GM15510 (cell line): ENCODE results near the gene ISLR.

Source experiments
- POLR2A ChIP-seq: IDR thresholded peaks from 3 replicates; pipeline ENCODE4 v1.6.1; 2011; ENCODE audit warnings: borderline replicate concordance; ENCODE audit not compliant: insufficient read length; ENCODE audit errors: extremely low read depth

The ISLR gene

DNA sequence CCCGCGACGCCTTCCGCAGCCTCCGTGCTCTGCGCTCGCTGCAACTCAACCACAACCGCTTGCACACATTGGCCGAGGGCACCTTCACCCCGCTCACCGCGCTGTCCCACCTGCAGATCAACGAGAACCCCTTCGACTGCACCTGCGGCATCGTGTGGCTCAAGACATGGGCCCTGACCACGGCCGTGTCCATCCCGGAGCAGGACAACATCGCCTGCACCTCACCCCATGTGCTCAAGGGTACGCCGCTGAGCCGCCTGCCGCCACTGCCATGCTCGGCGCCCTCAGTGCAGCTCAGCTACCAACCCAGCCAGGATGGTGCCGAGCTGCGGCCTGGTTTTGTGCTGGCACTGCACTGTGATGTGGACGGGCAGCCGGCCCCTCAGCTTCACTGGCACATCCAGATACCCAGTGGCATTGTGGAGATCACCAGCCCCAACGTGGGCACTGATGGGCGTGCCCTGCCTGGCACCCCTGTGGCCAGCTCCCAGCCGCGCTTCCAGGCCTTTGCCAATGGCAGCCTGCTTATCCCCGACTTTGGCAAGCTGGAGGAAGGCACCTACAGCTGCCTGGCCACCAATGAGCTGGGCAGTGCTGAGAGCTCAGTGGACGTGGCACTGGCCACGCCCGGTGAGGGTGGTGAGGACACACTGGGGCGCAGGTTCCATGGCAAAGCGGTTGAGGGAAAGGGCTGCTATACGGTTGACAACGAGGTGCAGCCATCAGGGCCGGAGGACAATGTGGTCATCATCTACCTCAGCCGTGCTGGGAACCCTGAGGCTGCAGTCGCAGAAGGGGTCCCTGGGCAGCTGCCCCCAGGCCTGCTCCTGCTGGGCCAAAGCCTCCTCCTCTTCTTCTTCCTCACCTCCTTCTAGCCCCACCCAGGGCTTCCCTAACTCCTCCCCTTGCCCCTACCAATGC is 2.0 kb downstream of the ISLR start:
- no peak for TF ChIP-seq POLR2A

DNA sequence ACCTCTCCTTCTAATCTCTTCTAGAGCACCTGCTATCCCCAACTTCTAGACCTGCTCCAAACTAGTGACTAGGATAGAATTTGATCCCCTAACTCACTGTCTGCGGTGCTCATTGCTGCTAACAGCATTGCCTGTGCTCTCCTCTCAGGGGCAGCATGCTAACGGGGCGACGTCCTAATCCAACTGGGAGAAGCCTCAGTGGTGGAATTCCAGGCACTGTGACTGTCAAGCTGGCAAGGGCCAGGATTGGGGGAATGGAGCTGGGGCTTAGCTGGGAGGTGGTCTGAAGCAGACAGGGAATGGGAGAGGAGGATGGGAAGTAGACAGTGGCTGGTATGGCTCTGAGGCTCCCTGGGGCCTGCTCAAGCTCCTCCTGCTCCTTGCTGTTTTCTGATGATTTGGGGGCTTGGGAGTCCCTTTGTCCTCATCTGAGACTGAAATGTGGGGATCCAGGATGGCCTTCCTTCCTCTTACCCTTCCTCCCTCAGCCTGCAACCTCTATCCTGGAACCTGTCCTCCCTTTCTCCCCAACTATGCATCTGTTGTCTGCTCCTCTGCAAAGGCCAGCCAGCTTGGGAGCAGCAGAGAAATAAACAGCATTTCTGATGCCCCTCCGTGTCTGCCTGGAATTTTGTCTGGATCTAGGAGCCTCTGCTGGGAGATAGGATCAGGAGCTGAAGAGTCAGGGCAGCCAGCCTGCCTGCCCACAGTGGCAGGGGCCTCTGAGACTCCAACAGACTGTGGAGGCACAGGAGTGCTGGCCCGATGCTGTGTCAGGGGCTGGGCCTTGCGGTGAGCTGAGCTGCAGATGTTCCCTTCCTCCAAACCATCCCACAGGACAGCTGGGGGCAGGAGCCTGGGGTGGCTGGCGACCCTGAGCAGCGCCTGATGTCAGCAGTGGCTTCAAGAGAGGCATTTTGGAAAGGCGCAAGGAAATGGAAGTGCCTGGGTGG is 3.0 kb downstream of the ISLR start:
- no peak for TF ChIP-seq POLR2A

- TF ChIP-seq POLR2A = no peak
Measured at GRCh38 chr15:74178326-74179100, 5.0 kb downstream of the ISLR start.

- TF ChIP-seq POLR2A = no peak
Measured at GRCh38 chr15:74179101-74179841, 5.8 kb downstream of the ISLR start.

DNA sequence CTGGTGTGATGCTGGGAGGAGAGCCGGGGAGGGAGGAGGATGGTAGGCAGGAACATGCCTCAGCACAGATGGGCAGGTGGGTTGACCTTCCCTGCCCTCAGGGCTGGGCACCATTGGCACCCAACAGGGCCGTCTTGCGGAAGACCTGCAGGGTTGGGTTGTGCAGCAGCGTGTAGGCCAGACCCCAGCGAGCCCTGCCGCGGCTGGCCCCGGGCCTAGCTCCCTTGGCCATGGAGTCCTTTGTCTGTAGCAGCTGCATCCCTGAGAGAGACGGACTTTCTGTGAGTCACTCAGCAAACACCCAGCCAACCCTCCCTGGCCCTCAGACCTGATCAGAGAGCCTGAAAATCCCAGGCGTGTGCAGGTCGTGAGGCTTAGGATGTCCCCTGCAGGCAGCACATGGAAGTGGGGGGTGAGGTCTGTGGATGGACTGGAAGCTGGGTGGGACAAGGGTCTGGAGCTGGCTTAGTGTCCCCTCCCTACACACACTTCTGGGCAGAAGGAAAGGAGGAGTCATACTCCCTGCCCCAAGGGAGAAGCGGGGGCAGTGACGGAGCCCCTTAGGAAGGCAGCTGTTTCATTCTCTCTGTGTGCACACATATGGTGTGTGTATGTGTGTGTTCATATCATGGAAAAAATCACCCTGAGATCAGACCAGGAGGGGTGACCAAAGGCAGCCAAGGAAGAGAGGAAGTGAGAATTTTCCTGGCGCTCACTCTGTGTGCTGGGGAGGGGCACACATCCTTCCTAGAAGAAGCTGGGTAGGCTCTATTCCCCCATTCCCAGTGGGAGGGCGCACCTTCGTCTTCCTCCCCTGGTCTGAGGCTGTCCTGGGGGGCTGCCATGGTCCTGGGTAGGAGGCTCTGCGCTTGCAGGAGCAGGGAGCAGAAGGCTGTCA is 6.7 kb downstream of the ISLR start:
- TF ChIP-seq POLR2A = no peak

GRCh38 chr15:74180881-74181602 is 7.5 kb downstream of the ISLR start:
- TF ChIP-seq POLR2A = no peak

GRCh38 chr15:74182131-74182530 is 8.6 kb downstream of the ISLR start:
- TF ChIP-seq POLR2A = no peak

DNA sequence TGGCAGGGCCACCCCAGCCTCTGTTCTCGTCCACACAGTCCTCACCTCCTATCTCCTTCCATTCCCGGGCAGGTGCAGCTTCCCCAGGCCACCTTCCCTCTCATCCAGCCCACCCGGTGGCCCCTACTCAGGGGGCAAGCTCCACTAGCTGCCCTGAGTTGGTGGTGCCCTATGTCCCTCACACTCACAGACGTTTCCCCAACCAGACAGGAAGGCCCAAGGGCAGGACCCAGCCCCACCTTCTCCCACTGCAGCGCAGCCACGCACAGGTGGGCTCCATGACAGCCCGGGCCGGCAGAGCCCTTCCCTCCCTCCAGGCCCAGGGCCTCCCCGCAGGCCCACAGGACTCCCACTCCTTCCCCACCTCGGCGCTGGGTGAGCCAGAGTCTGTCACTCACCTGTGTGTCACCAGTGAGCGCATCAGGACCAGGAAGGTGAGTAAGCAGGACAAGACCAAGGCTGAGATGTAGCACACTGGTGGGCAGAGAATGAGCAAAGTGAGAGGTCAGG is 11.1 kb downstream of the ISLR start:
- no peak for TF ChIP-seq POLR2A

GRCh38 chr15:74185710-74186348 is 12.3 kb downstream of the ISLR start:
- TF ChIP-seq POLR2A = no peak

GRCh38 chr15:74188216-74188615 is 14.7 kb downstream of the ISLR start:
- no peak for TF ChIP-seq POLR2A

GRCh38 chr15:74191798-74192197 is 18.3 kb downstream of the ISLR start:
- TF ChIP-seq POLR2A = no peak

- TF ChIP-seq POLR2A = no peak
Measured at GRCh38 chr15:74192751-74193150, 19.2 kb downstream of the ISLR start.
